MCF 10A (cell line): ENCODE data around the gene SLC27A5. TPM values are rescaled to one million over a fixed set of nuclear protein-coding genes. Genes with fewer than 3 reads are reported as not detected.

Experiments
- BruUV-seq: library from RNA; stranded (reverse); fragments of 400-500 nt; replicated peaks from 2 replicates; lab custom pipeline; 2021; lab: Mats Ljungman, UMichigan
- CTCF ChIA-PET: fragments of 300-600 bp; sonication (Branson Sonifier 250); formaldehyde crosslinking; extraction: SDS; loops from one replicate; lab custom pipeline; 2021; ENCODE audit warnings: antibody characterized with exemption, inconsistent platforms; lab: Yijun Ruan, JAX
- POLR2A ChIA-PET: fragments of 300-600, 350-650 bp; sonication (Branson Sonifier 250); formaldehyde crosslinking; extraction: SDS; loops from one replicate; lab custom pipeline; 2020; ENCODE audit warnings: antibody characterized with exemption, inconsistent platforms; lab: Yijun Ruan, JAX
- DNase-seq: peaks from one replicate; pipeline ENCODE4 v3.0.0-alpha.2; 2018; ENCODE audit not compliant: unreplicated experiment
- H3K27ac Mint-ChIP-seq: one replicate; pipeline ENCODE4 v1.8.0; 2022; ENCODE audit warnings: mild to moderate bottlenecking, low read depth, mixed read lengths; ENCODE audit not compliant: unreplicated experiment
- H3K27me3 Mint-ChIP-seq: one replicate; pipeline ENCODE4 v1.8.0; 2022; ENCODE audit warnings: mixed read lengths; ENCODE audit not compliant: insufficient read depth, unreplicated experiment
- H3K36me3 Mint-ChIP-seq: one replicate; pipeline ENCODE4 v1.8.0; 2022; ENCODE audit warnings: mild to moderate bottlenecking, moderate library complexity, mixed read lengths; ENCODE audit not compliant: insufficient read depth, unreplicated experiment
- H3K4me1 Mint-ChIP-seq: one replicate; pipeline ENCODE4 v1.8.0; 2022; ENCODE audit warnings: mixed read lengths; ENCODE audit not compliant: insufficient read depth, unreplicated experiment
- H3K4me3 Mint-ChIP-seq: one replicate; pipeline ENCODE4 v1.8.0; 2022; ENCODE audit warnings: mild to moderate bottlenecking, moderate library complexity, mixed read lengths; ENCODE audit not compliant: unreplicated experiment
- H3K9me3 Mint-ChIP-seq: one replicate; pipeline ENCODE4 v1.8.0; 2022; ENCODE audit warnings: mixed read lengths; ENCODE audit not compliant: unreplicated experiment
- intact Hi-C: fragments of 100-400 bp; cut with micrococcal nuclease; formaldehyde crosslinking; loops from 2 replicates; pipeline ENCODE4 v1.14.1; 2022
- total RNA-seq: library from RNA; stranded (reverse); gene quantifications from 2 replicates; pipeline ENCODE4 v1.2.3, GENCODE V29; 2022
- TF ChIP-seq, protein P1 (sequence below): fragments of 200-600 bp; IDR thresholded peaks from one replicate; pipeline ENCODE4 v1.8.0; 2022; ENCODE audit warnings: antibody characterized with exemption, mild to moderate bottlenecking; ENCODE audit not compliant: unreplicated experiment

The SLC27A5 gene
- total RNA-seq, 1 experiment from 2014 or later, result 22.5 TPM

DNA sequence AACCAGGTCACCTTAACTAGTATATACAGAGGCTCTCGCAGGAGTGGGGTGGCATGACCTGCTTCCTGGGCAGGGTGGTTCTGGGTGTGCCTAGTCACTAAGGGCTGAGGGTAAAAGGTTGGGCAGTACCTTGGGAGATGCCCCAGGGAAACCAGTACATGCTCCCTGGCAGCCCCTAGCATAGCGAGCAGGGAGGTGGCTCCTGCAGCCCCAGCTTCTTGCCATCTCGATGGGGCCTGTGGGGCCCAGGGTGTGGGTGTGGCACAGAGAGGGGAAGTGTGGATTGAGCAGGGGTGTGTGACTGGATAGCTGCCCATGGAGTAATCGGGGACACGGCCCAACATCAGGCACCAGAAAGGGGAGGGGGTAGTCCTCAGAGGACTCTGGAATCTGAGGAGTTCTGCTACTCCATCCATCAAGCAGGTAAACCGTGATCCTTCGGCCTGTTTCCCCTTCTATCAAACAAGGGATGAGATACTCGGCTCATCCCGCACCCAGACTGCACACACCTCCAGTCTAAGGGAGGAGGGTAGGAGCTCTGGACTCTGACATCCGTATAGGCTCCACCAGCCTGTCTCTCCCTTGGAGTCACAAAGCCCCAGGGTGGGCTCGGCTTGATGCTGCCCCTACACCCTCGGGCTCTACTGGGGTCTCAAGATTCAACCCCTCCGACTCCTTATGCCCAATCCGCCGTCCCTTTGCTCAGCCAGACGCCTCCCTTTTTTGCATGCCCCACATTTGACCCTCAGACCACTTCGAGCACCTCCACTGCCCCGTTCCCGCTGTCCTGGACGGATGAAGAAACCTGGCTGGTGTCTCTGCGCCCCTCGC lies 6.7 kb upstream of the SLC27A5 start:
- TSS peak; percentile 8 for BruUV-seq
- H3K9me3 Mint-ChIP-seq, result no peaks in the 10 kb centered on the region
- peaks cover 27% of the 10 kb centered on the region for H3K4me1 Mint-ChIP-seq
- H3K4me3 Mint-ChIP-seq, result peak overlapping the region; percentile 83
- peak overlapping the region; percentile 100 for H3K27ac Mint-ChIP-seq
- no peak for DNase-seq
- intact Hi-C loops, result loop anchor here (1.0 to 2.0 kb wide), 3 partner anchors 26 to 156 kb away; partner anchors contain the start of genes CHMP2A, TRIM28 and ZNF497
- H3K36me3 Mint-ChIP-seq, result peaks cover 35% of the 10 kb centered on the region
- POLR2A ChIA-PET, result interaction anchor here (0.5 to 6.7 kb wide), 16 partner anchors 13 to 1182 kb away, joined by 3 to 194 read pairs (median 7); partner anchors contain the start of genes CHMP2A, ERVK3-1, TRIM28 and UBE2M
- TF ChIP-seq, protein P1, sequence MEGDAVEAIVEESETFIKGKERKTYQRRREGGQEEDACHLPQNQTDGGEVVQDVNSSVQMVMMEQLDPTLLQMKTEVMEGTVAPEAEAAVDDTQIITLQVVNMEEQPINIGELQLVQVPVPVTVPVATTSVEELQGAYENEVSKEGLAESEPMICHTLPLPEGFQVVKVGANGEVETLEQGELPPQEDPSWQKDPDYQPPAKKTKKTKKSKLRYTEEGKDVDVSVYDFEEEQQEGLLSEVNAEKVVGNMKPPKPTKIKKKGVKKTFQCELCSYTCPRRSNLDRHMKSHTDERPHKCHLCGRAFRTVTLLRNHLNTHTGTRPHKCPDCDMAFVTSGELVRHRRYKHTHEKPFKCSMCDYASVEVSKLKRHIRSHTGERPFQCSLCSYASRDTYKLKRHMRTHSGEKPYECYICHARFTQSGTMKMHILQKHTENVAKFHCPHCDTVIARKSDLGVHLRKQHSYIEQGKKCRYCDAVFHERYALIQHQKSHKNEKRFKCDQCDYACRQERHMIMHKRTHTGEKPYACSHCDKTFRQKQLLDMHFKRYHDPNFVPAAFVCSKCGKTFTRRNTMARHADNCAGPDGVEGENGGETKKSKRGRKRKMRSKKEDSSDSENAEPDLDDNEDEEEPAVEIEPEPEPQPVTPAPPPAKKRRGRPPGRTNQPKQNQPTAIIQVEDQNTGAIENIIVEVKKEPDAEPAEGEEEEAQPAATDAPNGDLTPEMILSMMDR, result peak; percentile 9
- no peaks in the 10 kb centered on the region for H3K27me3 Mint-ChIP-seq
- CTCF ChIA-PET, result interaction anchor here (0.6 to 5.7 kb wide), 26 partner anchors 9 to 1128 kb away, joined by 3 to 43 read pairs (median 3); partner anchors contain the start of genes CHMP2A, ERVK3-1, TRIM28 and ZNF324B

DNA sequence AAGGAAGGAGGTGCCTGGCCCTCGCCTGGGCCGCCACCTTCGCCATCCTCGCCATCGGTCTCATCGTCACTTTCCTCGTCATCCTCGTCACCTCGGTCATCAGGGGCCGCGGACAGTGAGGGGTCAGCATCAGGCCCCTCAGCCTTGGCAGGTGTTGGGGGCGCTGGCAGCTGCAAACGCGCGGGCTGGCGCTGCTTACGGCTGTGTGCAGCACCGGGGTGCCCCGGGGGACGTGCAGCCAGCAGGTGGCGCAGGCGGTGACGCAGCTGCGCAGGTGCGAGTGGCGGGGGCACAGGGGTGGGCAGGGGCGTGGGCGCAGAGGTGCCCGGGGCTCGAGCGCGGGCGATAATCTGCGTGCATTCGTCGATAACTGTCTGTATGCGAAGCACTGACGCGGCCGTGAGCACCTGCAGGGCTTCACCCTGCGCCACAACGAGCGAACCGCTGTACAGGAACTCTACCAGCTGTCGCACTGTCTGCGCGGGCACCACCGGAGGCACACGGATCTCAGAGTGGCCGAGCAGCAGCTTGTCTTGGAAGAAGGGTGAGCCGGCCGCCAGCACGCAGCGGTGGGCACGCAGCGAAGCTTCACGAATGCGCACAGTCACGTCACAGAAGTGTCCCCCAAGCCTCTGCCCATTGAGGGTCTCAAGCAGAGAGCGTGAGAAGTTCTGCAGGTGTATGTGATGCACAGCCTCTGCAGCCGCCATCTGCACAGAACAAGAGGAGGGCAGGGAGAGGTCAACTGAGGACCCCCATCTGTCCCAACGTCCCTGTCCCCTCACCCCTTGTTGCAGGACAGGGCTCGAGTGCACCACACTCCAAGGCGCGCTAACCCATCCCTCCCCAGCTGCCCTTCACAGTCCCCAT lies 5.4 kb upstream of the SLC27A5 start:
- peak overlapping the region; percentile 83 for H3K4me3 Mint-ChIP-seq
- TF ChIP-seq, protein P1, result no peak
- no TSS peak for BruUV-seq
- no peaks in the 10 kb centered on the region for H3K9me3 Mint-ChIP-seq
- DNase-seq, result no peak
- peak overlapping the region; percentile 100 for H3K27ac Mint-ChIP-seq
- H3K4me1 Mint-ChIP-seq, result peaks cover 27% of the 10 kb centered on the region
- intact Hi-C loops, result no loop called here
- no peaks in the 10 kb centered on the region for H3K27me3 Mint-ChIP-seq
- peaks cover 44% of the 10 kb centered on the region for H3K36me3 Mint-ChIP-seq
- ChIA-PET CTCF (interaction anchor here (0.5 to 5.7 kb wide), 6 partner anchors 11 to 1126 kb away, joined by 3 to 43 read pairs (median 3); partner anchors contain the start of genes CHMP2A and TRIM28), POLR2A (interaction anchor here (0.6 to 6.7 kb wide), 5 partner anchors 28 to 212 kb away, joined by 3 to 194 read pairs (median 77); partner anchors contain the start of genes CHMP2A, ERVK3-1, TRIM28 and UBE2M)

DNA sequence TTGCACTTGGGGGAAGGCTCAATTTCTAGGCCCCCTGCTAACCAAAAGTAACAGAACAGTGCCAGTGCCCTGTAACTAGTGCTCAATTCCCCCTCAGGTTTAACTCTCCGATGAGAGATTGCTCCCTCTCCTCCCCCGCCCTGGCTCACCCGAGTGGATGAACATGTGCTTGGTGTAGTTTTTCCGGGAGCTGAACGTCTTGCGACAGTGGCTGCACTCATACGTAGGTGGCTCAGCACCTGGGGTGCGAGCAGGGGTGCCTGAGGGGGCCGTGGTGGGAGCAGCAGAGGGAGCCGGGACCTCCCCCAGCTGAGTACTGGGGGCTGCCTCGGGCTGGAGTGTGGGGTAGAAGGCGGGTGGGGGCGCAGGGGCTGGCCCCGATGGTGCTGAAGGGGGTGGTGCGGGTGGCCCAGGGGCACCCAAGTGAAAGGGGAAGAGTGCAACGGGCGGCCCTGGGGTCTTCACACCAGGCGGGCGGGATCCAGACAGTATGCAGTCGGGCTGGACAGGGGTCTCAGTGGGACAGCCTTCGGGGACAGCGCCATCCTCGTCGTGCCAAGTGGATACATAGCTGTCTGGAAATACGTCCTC lies 4.5 kb upstream of the SLC27A5 start:
- TF ChIP-seq, protein P1, result no peak
- intact Hi-C loops, result no loop called here
- peaks cover 22% of the 10 kb centered on the region for H3K4me1 Mint-ChIP-seq
- BruUV-seq, result no TSS peak
- ChIA-PET CTCF (interaction anchor here (0.5 to 5.7 kb wide), 3 partner anchors 17 to 147 kb away, joined by 3 to 43 read pairs (median 4); partner anchors contain the start of gene CHMP2A), POLR2A (interaction anchor here (3.8 to 6.7 kb wide), 2 partner anchors 28 to 29 kb away, joined by 35 to 194 read pairs; partner anchors contain the start of gene TRIM28)
- H3K9me3 Mint-ChIP-seq, result no peaks in the 10 kb centered on the region
- no peaks in the 10 kb centered on the region for H3K27me3 Mint-ChIP-seq
- no peak overlapping the region for H3K27ac Mint-ChIP-seq
- H3K36me3 Mint-ChIP-seq, result peaks cover 44% of the 10 kb centered on the region
- no peak for DNase-seq
- H3K4me3 Mint-ChIP-seq, result no peak overlapping the region
